WERI-Rb-1 (cell line): Measurements from ENCODE around the gene SALL3.

Experiments used
- DNase-seq: peaks from one replicate; pipeline ENCODE4 v3.0.0-alpha.2; 2020
- H3K27ac ChIP-seq: fragments of 250-450 bp; sonication (Bioruptor Pico); 2 replicates; pipeline ENCODE4 v1.5.1; 2020; ENCODE audit warnings: mild to moderate bottlenecking, moderate library complexity
- H3K27me3 ChIP-seq: fragments of 250-450 bp; sonication (Bioruptor Pico); 2 replicates; pipeline ENCODE4 v1.5.1; 2021; ENCODE audit warnings: mild to moderate bottlenecking, low read depth, moderate library complexity; ENCODE audit not compliant: insufficient read depth, severe bottlenecking
- H3K36me3 ChIP-seq: fragments of 250-450 bp; sonication (Bioruptor Pico); 2 replicates; pipeline ENCODE4 v1.5.1; 2020; ENCODE audit warnings: mild to moderate bottlenecking, moderate library complexity
- H3K4me3 ChIP-seq: 2 replicates; pipeline ENCODE4 v1.5.1; 2011; ENCODE audit warnings: low read depth, mild to moderate bottlenecking, control low read depth, low read length
- H3K9me3 ChIP-seq: fragments of 250-450 bp; sonication (Bioruptor Pico); 2 replicates; pipeline ENCODE4 v1.5.1; 2021; ENCODE audit warnings: mild to moderate bottlenecking, moderate library complexity; ENCODE audit not compliant: severe bottlenecking
- CTCF ChIP-seq: IDR thresholded peaks from 2 replicates; pipeline ENCODE4 v1.5.1; 2011; ENCODE audit warnings: low read depth, mild to moderate bottlenecking, control low read depth, inconsistent platforms, low read length

Gene SALL3

GRCh38 chr18:78979056-78979729 is 425 bp upstream of the SALL3 start:
- TF ChIP-seq CTCF: no peak
- DNase-seq: peak; percentile 87
- H3K36me3 ChIP-seq: peaks cover 15% of the 10 kb centered on the region
- no peaks in the 10 kb centered on the region for H3K27me3 ChIP-seq
- H3K4me3 ChIP-seq: peak overlapping the region; percentile 63
- no peaks in the 10 kb centered on the region for H3K9me3 ChIP-seq
- H3K27ac ChIP-seq: peak overlapping the region; percentile 81

- H3K9me3 ChIP-seq: no peaks in the 10 kb centered on the region
- no peaks in the 10 kb centered on the region for H3K27me3 ChIP-seq
- peak overlapping the region; percentile 95 for H3K27ac ChIP-seq
- H3K36me3 ChIP-seq: peaks cover 15% of the 10 kb centered on the region
- peak overlapping the region; percentile 63 for H3K4me3 ChIP-seq
- DNase-seq: peak; percentile 52
- no peak for TF ChIP-seq CTCF
Measured at GRCh38 chr18:78980279-78980771, 707 bp downstream of the SALL3 start.

GRCh38 chr18:78980777-78981380 is 1.3 kb downstream of the SALL3 start:
- Histone ChIP-seq H3K9me3 (no peaks in the 10 kb centered on the region), H3K36me3 (peaks cover 15% of the 10 kb centered on the region), H3K27ac (peak overlapping the region; percentile 95), H3K27me3 (no peaks in the 10 kb centered on the region), H3K4me3 (peak overlapping the region; percentile 63)
- peak; percentile 58 for DNase-seq
- TF ChIP-seq CTCF: no peak

GRCh38 chr18:78981394-78981831 is 1.8 kb downstream of the SALL3 start:
- H3K4me3 ChIP-seq: peak overlapping the region; percentile 63

DNA sequence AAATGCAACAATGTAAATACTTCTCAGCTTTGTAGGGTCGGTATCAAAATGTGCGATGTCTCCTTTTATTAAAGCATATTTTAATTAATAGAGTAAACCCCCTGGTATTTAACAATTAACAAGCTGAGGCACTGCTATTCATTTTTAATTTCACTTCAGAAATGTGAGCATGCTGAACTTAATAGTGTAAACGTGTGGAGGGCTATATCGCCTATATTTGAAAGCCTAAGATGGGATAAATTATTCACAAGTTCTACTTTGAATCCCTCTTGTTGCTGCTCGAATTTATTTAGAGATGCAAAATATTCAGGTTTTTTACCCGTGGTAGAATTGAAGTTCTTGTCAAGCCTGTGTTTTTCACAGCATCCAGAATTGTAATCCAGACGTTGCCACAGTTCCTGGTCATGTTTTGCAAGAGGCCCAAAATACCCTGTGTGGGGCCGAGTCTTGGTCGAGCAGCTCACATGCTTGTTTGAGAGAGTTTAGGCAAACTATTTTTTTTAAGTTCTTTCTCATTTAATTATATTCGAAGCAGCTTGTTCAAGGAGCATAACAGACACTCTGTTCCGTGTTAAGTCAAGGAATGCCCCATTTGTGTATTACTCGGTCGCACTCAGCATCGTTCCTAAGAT is 2.5 kb downstream of the SALL3 start:
- peak overlapping the region; percentile 95 for H3K27ac ChIP-seq
- no peaks in the 10 kb centered on the region for H3K9me3 ChIP-seq
- no peaks in the 10 kb centered on the region for H3K27me3 ChIP-seq
- peak overlapping the region; percentile 63 for H3K4me3 ChIP-seq
- H3K36me3 ChIP-seq: peaks cover 15% of the 10 kb centered on the region
- no peak for TF ChIP-seq CTCF
- no peak for DNase-seq

More at GRCh38 chr18:78981394-78981831, 1.8 kb downstream of the SALL3 start:
- no peaks in the 10 kb centered on the region for H3K27me3 ChIP-seq
- DNase-seq: no peak
- no peaks in the 10 kb centered on the region for H3K9me3 ChIP-seq
- peak overlapping the region; percentile 95 for H3K27ac ChIP-seq
- peaks cover 15% of the 10 kb centered on the region for H3K36me3 ChIP-seq
- TF ChIP-seq CTCF: no peak
